Calu3 (cell line): Measurements from ENCODE around the gene PPP1CB. TPM values are rescaled to one million over a fixed set of nuclear protein-coding genes. Genes with fewer than 3 reads are reported as not detected.

Source experiments
- BruUV-seq: library from RNA; stranded (reverse); fragments of 400-500 nt; replicated peaks from 2 replicates; lab custom pipeline; 2021; lab: Mats Ljungman, UMichigan
- CTCF ChIA-PET: fragments of 300-600 bp; sonication (Branson Sonifier 250); formaldehyde crosslinking; loops from one replicate; lab custom pipeline; 2022; ENCODE audit warnings: antibody characterized with exemption; lab: Charles Lee
- DNase-seq: peaks from one replicate; pipeline ENCODE4 v3.0.0; 2022
- H3K27ac Mint-ChIP-seq: one replicate; pipeline ENCODE4 v1.8.0; 2022; ENCODE audit warnings: mixed read lengths; ENCODE audit not compliant: unreplicated experiment
- H3K27me3 Mint-ChIP-seq: one replicate; pipeline ENCODE4 v1.8.0; 2022; ENCODE audit warnings: mixed read lengths; ENCODE audit not compliant: unreplicated experiment
- H3K36me3 Mint-ChIP-seq: one replicate; pipeline ENCODE4 v1.8.0; 2022; ENCODE audit warnings: mild to moderate bottlenecking, moderate library complexity, mixed read lengths; ENCODE audit not compliant: insufficient read depth, unreplicated experiment
- H3K4me1 Mint-ChIP-seq: one replicate; pipeline ENCODE4 v1.8.0; 2022; ENCODE audit warnings: mild to moderate bottlenecking, low read depth, mixed read lengths; ENCODE audit not compliant: unreplicated experiment
- H3K4me3 Mint-ChIP-seq: one replicate; pipeline ENCODE4 v1.8.0; 2022; ENCODE audit warnings: mild to moderate bottlenecking, low read depth, moderate library complexity, mixed read lengths; ENCODE audit not compliant: unreplicated experiment
- H3K9me3 Mint-ChIP-seq: one replicate; pipeline ENCODE4 v1.8.0; 2022; ENCODE audit warnings: low read depth, mixed read lengths; ENCODE audit not compliant: unreplicated experiment
- intact Hi-C: fragments of 100-400 bp; cut with micrococcal nuclease; formaldehyde crosslinking; loops from one replicate; pipeline ENCODE4 v1.10.0; 2022; ENCODE audit not compliant: unreplicated experiment
- total RNA-seq: library from RNA; stranded (reverse); gene quantifications from 2 replicates; pipeline ENCODE4 v1.2.3, GENCODE V29; 2022
- TF ChIP-seq, protein P1 (sequence below): fragments of 200-600 bp; IDR thresholded peaks from one replicate; pipeline ENCODE4 v1.8.0; 2022; ENCODE audit warnings: antibody characterized with exemption; ENCODE audit not compliant: unreplicated experiment

PPP1CB gene
- total RNA-seq, 1 experiment from 2014 or later, result 218 TPM

DNA sequence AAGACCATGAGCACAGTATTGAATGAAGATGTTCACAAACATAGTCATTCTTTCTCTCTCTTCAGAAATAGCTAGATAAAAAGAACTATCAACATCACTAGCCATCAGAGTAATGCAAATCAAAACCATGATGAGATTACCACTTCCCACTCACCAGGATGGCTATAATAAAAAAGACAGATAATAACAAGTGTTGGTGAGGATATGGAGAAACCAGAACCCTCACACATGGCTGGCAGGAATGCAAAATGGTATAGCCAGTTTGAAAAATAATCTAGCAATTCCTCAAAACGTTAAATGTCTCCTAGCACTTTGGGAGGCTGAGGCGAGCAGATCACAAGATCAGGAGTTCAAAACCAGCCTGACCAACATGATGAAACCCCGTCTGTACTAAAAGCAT, 31.3 kb upstream of the PPP1CB start:
- BruUV-seq, result no TSS peak
- Mint-ChIP-seq H3K36me3 (peaks cover 13% of the 10 kb centered on the region), H3K9me3 (no peaks in the 10 kb centered on the region), H3K27me3 (no peaks in the 10 kb centered on the region), H3K27ac (no peak overlapping the region), H3K4me3 (no peak overlapping the region), H3K4me1 (peaks cover 25% of the 10 kb centered on the region)
- CTCF ChIA-PET, result no interaction called here
- TF ChIP-seq, protein P1, sequence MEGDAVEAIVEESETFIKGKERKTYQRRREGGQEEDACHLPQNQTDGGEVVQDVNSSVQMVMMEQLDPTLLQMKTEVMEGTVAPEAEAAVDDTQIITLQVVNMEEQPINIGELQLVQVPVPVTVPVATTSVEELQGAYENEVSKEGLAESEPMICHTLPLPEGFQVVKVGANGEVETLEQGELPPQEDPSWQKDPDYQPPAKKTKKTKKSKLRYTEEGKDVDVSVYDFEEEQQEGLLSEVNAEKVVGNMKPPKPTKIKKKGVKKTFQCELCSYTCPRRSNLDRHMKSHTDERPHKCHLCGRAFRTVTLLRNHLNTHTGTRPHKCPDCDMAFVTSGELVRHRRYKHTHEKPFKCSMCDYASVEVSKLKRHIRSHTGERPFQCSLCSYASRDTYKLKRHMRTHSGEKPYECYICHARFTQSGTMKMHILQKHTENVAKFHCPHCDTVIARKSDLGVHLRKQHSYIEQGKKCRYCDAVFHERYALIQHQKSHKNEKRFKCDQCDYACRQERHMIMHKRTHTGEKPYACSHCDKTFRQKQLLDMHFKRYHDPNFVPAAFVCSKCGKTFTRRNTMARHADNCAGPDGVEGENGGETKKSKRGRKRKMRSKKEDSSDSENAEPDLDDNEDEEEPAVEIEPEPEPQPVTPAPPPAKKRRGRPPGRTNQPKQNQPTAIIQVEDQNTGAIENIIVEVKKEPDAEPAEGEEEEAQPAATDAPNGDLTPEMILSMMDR, result no peak
- DNase-seq, result no peak
- intact Hi-C loops, result no loop called here

DNA sequence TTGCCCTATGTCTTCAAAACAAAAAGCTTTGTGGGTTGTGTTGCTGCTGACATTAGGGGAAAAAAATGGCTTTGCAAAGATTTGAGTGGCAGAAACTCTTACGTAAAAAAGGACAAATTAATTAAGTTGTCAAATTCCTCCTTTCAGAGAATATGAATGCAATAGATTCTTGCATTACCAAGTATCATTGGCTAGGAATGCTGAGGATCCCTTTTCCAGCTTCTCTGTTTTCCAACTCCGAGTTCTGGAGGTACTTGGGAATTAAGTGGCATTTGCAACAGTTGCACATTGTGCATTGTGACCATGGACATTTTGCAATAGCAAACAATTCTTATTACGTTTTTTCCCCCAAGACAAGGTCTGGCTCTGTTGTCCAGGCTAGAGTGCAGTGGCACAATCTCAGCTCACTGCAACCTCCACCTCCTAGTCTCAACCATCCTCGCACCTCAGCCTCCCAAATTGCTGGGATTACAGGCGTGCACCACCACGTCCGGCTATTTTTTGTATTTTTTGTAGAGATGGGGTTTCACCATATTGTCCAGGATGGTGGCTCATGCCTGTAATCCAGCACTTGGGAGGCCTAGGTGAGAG, 29.9 kb upstream of the PPP1CB start:
- TF ChIP-seq, protein P1, result no peak
- Mint-ChIP-seq H3K27ac (no peak overlapping the region), H3K4me1 (peaks cover 12% of the 10 kb centered on the region), H3K4me3 (no peak overlapping the region), H3K9me3 (no peaks in the 10 kb centered on the region), H3K27me3 (no peaks in the 10 kb centered on the region), H3K36me3 (peaks cover 7% of the 10 kb centered on the region)
- CTCF ChIA-PET, result interaction anchor here (0.8 kb wide), 1 partner anchor 9 kb away, joined by 5 read pairs; no protein-coding TSS in a partner anchor
- intact Hi-C loops, result no loop called here
- no peak for DNase-seq
- BruUV-seq, result no TSS peak

DNA sequence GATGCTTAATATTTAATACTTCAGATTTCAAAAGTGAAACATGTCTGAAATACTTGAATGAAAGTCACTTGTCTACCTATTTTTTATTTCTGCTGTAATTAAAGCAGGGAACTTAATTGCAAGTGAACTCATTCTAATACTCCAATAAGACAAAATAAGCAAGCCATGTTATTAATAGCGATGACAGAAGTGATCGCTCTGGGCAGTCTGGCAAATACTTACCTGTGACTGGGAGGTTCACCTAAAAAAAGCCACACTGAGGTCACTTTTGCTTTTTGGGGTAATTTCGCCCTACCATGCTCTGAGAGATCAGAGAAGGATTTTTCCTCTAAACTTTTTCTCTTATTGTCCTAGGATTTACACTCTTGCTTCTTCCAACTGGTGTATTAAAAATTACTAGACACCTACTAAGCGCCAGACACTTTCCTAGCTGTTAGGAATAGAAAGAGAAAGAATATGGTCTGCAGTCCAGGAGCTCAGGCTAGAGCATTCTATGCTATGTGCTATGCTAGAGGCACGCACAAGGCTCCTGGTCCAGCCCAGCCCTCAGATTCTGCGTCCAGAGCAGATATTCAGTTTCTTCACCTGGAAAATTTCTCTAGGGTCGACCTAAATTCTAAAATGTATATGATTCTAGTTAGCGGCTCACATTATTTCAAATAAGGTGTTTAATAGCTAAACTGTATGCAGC, 26.5 kb upstream of the PPP1CB start:
- no peak for DNase-seq
- CTCF ChIA-PET, result no interaction called here
- no peaks in the 10 kb centered on the region for H3K4me1 Mint-ChIP-seq
- no peak overlapping the region for H3K27ac Mint-ChIP-seq
- H3K27me3 Mint-ChIP-seq, result no peaks in the 10 kb centered on the region
- H3K36me3 Mint-ChIP-seq, result no peaks in the 10 kb centered on the region
- H3K9me3 Mint-ChIP-seq, result no peaks in the 10 kb centered on the region
- intact Hi-C loops, result no loop called here
- BruUV-seq, result no TSS peak
- no peak overlapping the region for H3K4me3 Mint-ChIP-seq
- TF ChIP-seq, protein P1, result no peak

DNA sequence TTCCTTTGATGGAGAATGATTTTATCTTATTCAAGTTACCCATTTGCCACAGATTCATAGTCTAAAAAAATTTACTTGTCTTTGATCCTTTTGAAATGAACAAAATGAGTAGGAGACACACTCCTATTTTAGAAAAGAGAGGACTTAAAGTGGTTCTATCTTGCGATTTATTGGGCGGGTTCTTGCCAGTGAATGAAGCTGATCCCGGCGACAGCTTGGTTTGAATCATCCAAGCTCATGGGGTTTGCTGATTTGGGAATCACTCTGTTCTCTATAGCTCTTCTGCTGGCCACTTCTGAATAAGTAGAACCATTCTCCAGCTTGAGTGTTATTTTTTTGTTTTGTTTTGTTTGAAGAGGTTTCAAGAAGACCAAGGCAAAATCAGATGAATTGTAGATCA, 25.5 kb upstream of the PPP1CB start:
- no peak overlapping the region for H3K27ac Mint-ChIP-seq
- intact Hi-C loops, result no loop called here
- H3K4me3 Mint-ChIP-seq, result no peak overlapping the region
- CTCF ChIA-PET, result no interaction called here
- DNase-seq, result no peak
- BruUV-seq, result no TSS peak
- no peaks in the 10 kb centered on the region for H3K4me1 Mint-ChIP-seq
- TF ChIP-seq, protein P1, result no peak
- H3K27me3 Mint-ChIP-seq, result no peaks in the 10 kb centered on the region
- no peaks in the 10 kb centered on the region for H3K36me3 Mint-ChIP-seq
- H3K9me3 Mint-ChIP-seq, result no peaks in the 10 kb centered on the region
